LoVo (cell line): ENCODE results near the gene TCHP.

ENCODE experiments used
- DNase-seq: peaks from one replicate; pipeline ENCODE4 v3.0.0-alpha.2; 2016; ENCODE audit warnings: low spot score

Gene TCHP

GRCh38 chr12:109963330-109963729 lies 63.3 kb downstream of the TCHP start:
- no peak for DNase-seq

DNA sequence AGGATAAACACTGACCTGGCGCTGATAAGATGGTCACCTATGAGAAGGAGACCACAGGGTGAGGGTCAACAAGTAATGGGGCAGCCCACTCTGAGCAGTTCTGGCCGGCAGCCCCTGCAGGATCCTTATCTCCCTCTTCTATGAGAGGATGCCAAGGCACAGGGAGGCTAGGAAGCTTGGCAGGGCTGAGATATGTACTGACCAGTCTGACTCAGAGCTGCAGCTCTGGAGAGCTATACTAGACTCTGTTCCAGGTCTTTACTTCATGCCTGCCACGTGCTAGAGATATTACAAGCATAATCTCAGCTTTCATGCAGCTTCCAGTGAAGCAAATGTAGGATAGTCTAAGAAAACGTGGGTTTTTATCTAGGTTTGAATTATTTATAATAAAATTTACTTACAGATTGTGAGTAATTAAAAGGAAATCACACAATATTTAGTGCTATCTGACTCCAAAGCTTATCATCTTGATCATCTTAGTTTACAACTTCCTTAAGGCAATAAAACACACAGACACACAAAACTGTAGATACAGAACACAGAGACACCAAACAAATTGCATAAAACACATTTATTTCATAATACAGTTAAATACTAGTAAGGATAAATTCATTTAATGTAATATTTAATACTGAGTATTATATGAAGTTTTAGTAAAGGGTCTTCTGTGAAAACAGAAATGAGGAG lies 63.8 kb downstream of the TCHP start:
- DNase-seq, result peak; percentile 11

- no peak for DNase-seq
These were observed 66.5 kb downstream of the TCHP start for GRCh38 chr12:109966546-109966945.

DNA sequence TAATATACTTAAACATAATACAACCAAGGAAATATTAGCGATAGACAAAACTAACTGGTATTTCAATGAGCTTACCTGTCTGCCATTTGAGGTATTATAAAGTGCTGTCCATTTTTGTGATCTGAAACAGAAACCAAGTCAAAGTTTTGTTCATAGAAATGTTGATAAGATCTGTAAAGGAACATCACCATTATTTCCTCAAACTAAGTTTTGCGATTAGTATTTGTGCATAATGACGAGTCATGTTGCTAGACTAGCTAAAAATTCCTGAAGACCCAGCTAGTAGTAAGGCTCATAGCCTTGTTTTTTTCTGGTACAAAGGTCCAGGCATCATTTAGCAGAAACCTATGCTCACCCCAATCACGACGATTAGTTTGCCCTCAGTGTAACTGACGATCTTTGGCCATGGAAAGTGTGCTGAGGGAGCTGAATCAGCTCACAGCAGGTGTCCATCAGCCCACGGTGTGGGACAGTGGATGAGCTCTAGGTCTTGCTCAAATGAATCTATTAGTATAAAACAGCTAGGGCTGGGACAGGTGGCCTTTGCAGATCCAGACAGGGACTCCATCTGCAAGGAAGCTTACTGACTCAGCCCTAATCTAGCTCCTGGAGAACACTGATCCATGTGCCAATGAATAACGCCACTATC lies 67.4 kb downstream of the TCHP start:
- no peak for DNase-seq
